ENCODE data around the gene DRG2.

- TF ChIP-seq POLR2A (IDR thresholded peaks at IDR 0.05; ENCODE audit: low read depth, low read length) (no peak), MXI1 (IDR thresholded peaks at IDR 0.05; ENCODE audit: borderline replicate concordance, low read depth, low read length) (no peak), CTCF (conservative IDR thresholded peaks at IDR 0.05; ENCODE audit: low read depth, low read length) (no peak), FOS (IDR thresholded peaks at IDR 0.05; ENCODE audit: low read depth, low read length) (no peak)
Measured at GRCh38 chr17:18155179-18155578, 67.4 kb downstream of the DRG2 start.

All from IMR-90 (cell line).